AG08395 (cell line): ENCODE measurements around the gene RIPOR2.
"Not testable (repeated sequence)": the region's sequence is repeated elsewhere in the genome, so short reads cannot be mapped to it uniquely, and the experiment has no call there.

Experiments used
- DNase-seq: peaks from one replicate; pipeline ENCODE4 v3.0.0; 2012; ENCODE audit warnings: mixed read lengths, low spot score

The RIPOR2 gene

GRCh38 chr6:24905483-24905882, 30.3 kb downstream of the RIPOR2 start:
- DNase-seq = no peak

GRCh38 chr6:24903681-24904080, 32.1 kb downstream of the RIPOR2 start:
- DNase-seq = no peak

- peak; percentile 82 for DNase-seq
These were observed 33.0 kb downstream of the RIPOR2 start for GRCh38 chr6:24902782-24903181.

GRCh38 chr6:24901698-24902328, 33.9 kb downstream of the RIPOR2 start:
- no peak for DNase-seq

GRCh38 chr6:24900917-24901697, 34.7 kb downstream of the RIPOR2 start:
- DNase-seq = no peak

- no peak for DNase-seq
These were observed 35.8 kb downstream of the RIPOR2 start for GRCh38 chr6:24899997-24900325.

- no peak for DNase-seq
These were observed 36.4 kb downstream of the RIPOR2 start for GRCh38 chr6:24899136-24899996.

- DNase-seq = no peak
These were observed 37.1 kb downstream of the RIPOR2 start for GRCh38 chr6:24898676-24899075.

GRCh38 chr6:24897186-24897585, 38.6 kb downstream of the RIPOR2 start:
- DNase-seq = no peak

- DNase-seq = no peak
These were observed 42.4 kb downstream of the RIPOR2 start for GRCh38 chr6:24893342-24893850.

- DNase-seq = peak; percentile 50
These were observed 44.8 kb downstream of the RIPOR2 start for GRCh38 chr6:24891004-24891403.

GRCh38 chr6:24890471-24890870, 45.3 kb downstream of the RIPOR2 start:
- DNase-seq = no peak

- no peak for DNase-seq
These were observed 46.9 kb downstream of the RIPOR2 start for GRCh38 chr6:24888715-24889370.

GRCh38 chr6:24887545-24888140, 48.1 kb downstream of the RIPOR2 start:
- DNase-seq = no peak

GRCh38 chr6:24883618-24884017, 52.1 kb downstream of the RIPOR2 start:
- peak; percentile 61 for DNase-seq

- no peak for DNase-seq
These were observed 52.8 kb downstream of the RIPOR2 start for GRCh38 chr6:24882835-24883555.

GRCh38 chr6:24882295-24882694, 53.5 kb downstream of the RIPOR2 start:
- no peak for DNase-seq

- DNase-seq = no peak
These were observed 54.4 kb downstream of the RIPOR2 start for GRCh38 chr6:24881376-24881775.

- DNase-seq = no peak
These were observed 55.3 kb downstream of the RIPOR2 start for GRCh38 chr6:24880451-24880850.

GRCh38 chr6:24879351-24879750, 56.4 kb downstream of the RIPOR2 start:
- no peak for DNase-seq

- not testable (repeated sequence) for DNase-seq
These were observed 58.0 kb downstream of the RIPOR2 start for GRCh38 chr6:24877747-24878146.
